Brain microvascular endothelial cell (primary cell): ENCODE data around the gene GSE1.

Experiments
- DNase-seq: peaks from one replicate; pipeline ENCODE4 v3.0.0-alpha.2; 2020
- H3K27ac ChIP-seq: fragments of 250-450 bp; sonication (Bioruptor Pico); 2 replicates; pipeline ENCODE4 v1.5.1; 2020; ENCODE audit warnings: mild to moderate bottlenecking, moderate library complexity
- H3K27me3 ChIP-seq: fragments of 250-450 bp; sonication (Bioruptor Pico); replicated peaks from 2 replicates; pipeline ENCODE4 v1.5.1; 2020; ENCODE audit warnings: mild to moderate bottlenecking
- H3K36me3 ChIP-seq: fragments of 250-450 bp; sonication (Bioruptor Pico); replicated peaks from 2 replicates; pipeline ENCODE4 v1.5.1; 2020; ENCODE audit warnings: mild to moderate bottlenecking
- H3K4me3 ChIP-seq: 2 replicates; pipeline ENCODE4 v1.5.1; 2011; ENCODE audit warnings: low read depth, mild to moderate bottlenecking, control low read depth, low read length, moderate library complexity
- CTCF ChIP-seq: IDR thresholded peaks from 2 replicates; pipeline ENCODE4 v1.5.1; 2011; ENCODE audit warnings: low read depth, mild to moderate bottlenecking, moderate library complexity, low read length, control low read depth, inconsistent platforms; ENCODE audit errors: missing control alignments
- in situ Hi-C: cut with HindIII; loops from 2 replicates; pipeline ENCODE4 v1.10.0; 2017; ENCODE audit warnings: low sequenced_read_pairs, low pct_ligation_motif_present

The GSE1 gene

GRCh38 chr16:85620374-85620773 is 7.3 kb downstream of the GSE1 start:
- Histone ChIP-seq H3K27me3 (no peaks in the 10 kb centered on the region), H3K36me3 (no peaks in the 10 kb centered on the region), H3K27ac (no peak overlapping the region), H3K4me3 (no peak overlapping the region)
- no peak for TF ChIP-seq CTCF
- DNase-seq: no peak
- in situ Hi-C loops: no loop called here

GRCh38 chr16:85621698-85622428 is 8.7 kb downstream of the GSE1 start:
- TF ChIP-seq CTCF: no peak
- no peaks in the 10 kb centered on the region for H3K27me3 ChIP-seq
- no peak for DNase-seq
- in situ Hi-C loops: no loop called here
- no peak overlapping the region for H3K4me3 ChIP-seq
- H3K27ac ChIP-seq: no peak overlapping the region
- H3K36me3 ChIP-seq: no peaks in the 10 kb centered on the region

GRCh38 chr16:85622683-85623082 is 9.6 kb downstream of the GSE1 start:
- H3K4me3 ChIP-seq: no peak overlapping the region
- H3K27me3 ChIP-seq: no peaks in the 10 kb centered on the region
- in situ Hi-C loops: no loop called here
- H3K27ac ChIP-seq: no peak overlapping the region
- H3K36me3 ChIP-seq: no peaks in the 10 kb centered on the region
- no peak for DNase-seq
- TF ChIP-seq CTCF: no peak

GRCh38 chr16:85623250-85623649 is 10.1 kb downstream of the GSE1 start:
- no peak for DNase-seq
- no peak for TF ChIP-seq CTCF
- in situ Hi-C loops: no loop called here
- no peaks in the 10 kb centered on the region for H3K27me3 ChIP-seq
- H3K4me3 ChIP-seq: no peak overlapping the region
- H3K27ac ChIP-seq: no peak overlapping the region
- no peaks in the 10 kb centered on the region for H3K36me3 ChIP-seq

GRCh38 chr16:85623997-85624601 is 11.0 kb downstream of the GSE1 start:
- H3K27me3 ChIP-seq: no peaks in the 10 kb centered on the region
- in situ Hi-C loops: no loop called here
- H3K36me3 ChIP-seq: no peaks in the 10 kb centered on the region
- no peak for TF ChIP-seq CTCF
- H3K27ac ChIP-seq: no peak overlapping the region
- H3K4me3 ChIP-seq: no peak overlapping the region
- DNase-seq: no peak

GRCh38 chr16:85624646-85625045 is 11.5 kb downstream of the GSE1 start:
- Histone ChIP-seq H3K27me3 (no peaks in the 10 kb centered on the region), H3K36me3 (no peaks in the 10 kb centered on the region), H3K27ac (no peak overlapping the region), H3K4me3 (no peak overlapping the region)
- no peak for TF ChIP-seq CTCF
- in situ Hi-C loops: no loop called here
- DNase-seq: no peak
